Neural cell (in vitro differentiated cells): Measurements from ENCODE around the gene PSMG3. TPM values are rescaled to one million over a fixed set of nuclear protein-coding genes. Genes with fewer than 3 reads are reported as not detected.

Experiments used
- H2AFZ ChIP-seq: fragments of 200-600, 300-800 bp; sonication (generic), shearing (Covaris generic); 2 replicates; pipeline ENCODE4 v1.6.0; 2014; ENCODE audit warnings: low read depth, mild to moderate bottlenecking, antibody characterized with exemption, low read length, moderate library complexity
- H3F3A ChIP-seq: fragments of 200-600 bp; shearing (Covaris generic); 2 replicates; pipeline ENCODE4 v1.6.1; 2016; ENCODE audit warnings: mild to moderate bottlenecking, moderate library complexity, mixed read lengths, antibody characterized with exemption, low read length; ENCODE audit not compliant: insufficient read depth, poor library complexity, severe bottlenecking
- H3K27ac ChIP-seq: fragments of 200-600, 300-800 bp; sonication (generic), shearing (Covaris generic); 2 replicates; pipeline ENCODE4 v1.5.1; 2014; ENCODE audit warnings: mild to moderate bottlenecking, low read length, moderate library complexity
- H3K27me3 ChIP-seq: fragments of 300-800, 200-600 bp; sonication (generic), shearing (Covaris generic); 2 replicates; pipeline ENCODE4 v1.6.0; 2014; ENCODE audit warnings: mild to moderate bottlenecking, low read depth, low read length, moderate library complexity; ENCODE audit not compliant: insufficient read depth
- H3K36me3 ChIP-seq: fragments of 300-800, 200-600 bp; sonication (generic), shearing (Covaris generic); 2 replicates; pipeline ENCODE4 v1.5.1; 2014; ENCODE audit warnings: mild to moderate bottlenecking, antibody characterized with exemption, low read length, moderate library complexity; ENCODE audit not compliant: insufficient read depth
- H3K4me2 ChIP-seq: fragments of 300-800, 200-600 bp; sonication (generic), shearing (Covaris generic); 2 replicates; pipeline ENCODE4 v1.6.0; 2014; ENCODE audit warnings: mild to moderate bottlenecking, low read length
- H3K4me3 ChIP-seq: fragments of 300-800, 200-600 bp; sonication (generic), shearing (Covaris generic); 2 replicates; pipeline ENCODE4 v1.5.1; 2014; ENCODE audit warnings: mild to moderate bottlenecking, low read length, moderate library complexity
- H3K79me2 ChIP-seq: fragments of 200-600 bp; shearing (Covaris generic); replicated peaks from 2 replicates; pipeline ENCODE4 v1.6.0; 2014; ENCODE audit warnings: mild to moderate bottlenecking, low read length, moderate library complexity; ENCODE audit not compliant: insufficient read depth
- H3K9ac ChIP-seq: fragments of 300-800, 200-600 bp; sonication (generic), shearing (Covaris generic); 2 replicates; pipeline ENCODE4 v1.6.1; 2016; ENCODE audit warnings: mild to moderate bottlenecking, low read length, mixed read lengths
- H3K9me2 ChIP-seq: fragments of 200-600 bp; shearing (Covaris generic); 2 replicates; pipeline ENCODE4 v1.6.1; 2016; ENCODE audit warnings: mild to moderate bottlenecking, low read length, mixed read lengths; ENCODE audit not compliant: insufficient read depth
- H3K9me3 ChIP-seq: fragments of 200-600, 300-800 bp; sonication (generic), shearing (Covaris generic); 2 replicates; pipeline ENCODE4 v1.6.1; 2016; ENCODE audit warnings: mild to moderate bottlenecking, mixed run types, low read length, moderate library complexity, mixed read lengths
- H4K20me1 ChIP-seq: fragments of 200-600 bp; shearing (Covaris generic); 2 replicates; pipeline ENCODE4 v1.6.1; 2016; ENCODE audit warnings: mild to moderate bottlenecking, mixed run types; ENCODE audit not compliant: insufficient read depth
- EP300 ChIP-seq: fragments of 450-650 bp; conservative IDR thresholded peaks from 2 replicates; pipeline ENCODE4 v1.6.1; 2014; ENCODE audit warnings: antibody characterized with exemption, mild to moderate bottlenecking, moderate library complexity; ENCODE audit not compliant: poor library complexity, severe bottlenecking
- EZH2 ChIP-seq: fragments of 200-600, 300-800 bp; shearing (Covaris generic), sonication (generic); IDR thresholded peaks from 2 replicates; pipeline ENCODE4 v1.6.1; 2014; ENCODE audit warnings: antibody characterized with exemption, low read length, borderline replicate concordance, mild to moderate bottlenecking; ENCODE audit not compliant: insufficient read depth, poor library complexity, severe bottlenecking
- MXI1 ChIP-seq: fragments of 450-650 bp; conservative IDR thresholded peaks from 2 replicates; pipeline ENCODE4 v1.6.1; 2014; ENCODE audit warnings: antibody characterized with exemption, mild to moderate bottlenecking; ENCODE audit not compliant: poor library complexity, severe bottlenecking
- POLR2AphosphoS5 ChIP-seq: IDR thresholded peaks from 2 replicates; pipeline ENCODE4 v1.6.1; 2012
- RAD21 ChIP-seq: fragments of 450-650 bp; conservative IDR thresholded peaks from 2 replicates; pipeline ENCODE4 v1.6.1; 2014; ENCODE audit warnings: antibody characterized with exemption, mild to moderate bottlenecking, moderate library complexity
- SMC3 ChIP-seq: fragments of 450-650 bp; conservative IDR thresholded peaks from 2 replicates; pipeline ENCODE4 v1.6.1; 2014; ENCODE audit warnings: antibody characterized with exemption, mild to moderate bottlenecking, moderate library complexity; ENCODE audit not compliant: poor library complexity
- TAF1 ChIP-seq: IDR thresholded peaks from 2 replicates; pipeline ENCODE4 v1.6.1; 2012; ENCODE audit warnings: low read depth
- polyA plus RNA-seq: library from polyadenylated mRNA; depleted of rRNA; stranded (reverse); fragments of >200 nt; gene quantifications from 2 replicates; pipeline ENCODE4 v1.2.3, GENCODE V29; 2014
- TF ChIP-seq, protein P1 (sequence below): IDR thresholded peaks from 2 replicates; pipeline ENCODE4 v1.6.1; 2012; ENCODE audit warnings: borderline replicate concordance
- TF ChIP-seq, protein P2 (sequence below): fragments of 450-650 bp; IDR thresholded peaks from 2 replicates; pipeline ENCODE4 v1.5.1; 2014; ENCODE audit warnings: antibody characterized with exemption, mild to moderate bottlenecking, moderate library complexity; ENCODE audit not compliant: poor library complexity, severe bottlenecking

PSMG3 gene
- polyA plus RNA-seq, 1 donor from 2014 or later, result 50.6 TPM

DNA sequence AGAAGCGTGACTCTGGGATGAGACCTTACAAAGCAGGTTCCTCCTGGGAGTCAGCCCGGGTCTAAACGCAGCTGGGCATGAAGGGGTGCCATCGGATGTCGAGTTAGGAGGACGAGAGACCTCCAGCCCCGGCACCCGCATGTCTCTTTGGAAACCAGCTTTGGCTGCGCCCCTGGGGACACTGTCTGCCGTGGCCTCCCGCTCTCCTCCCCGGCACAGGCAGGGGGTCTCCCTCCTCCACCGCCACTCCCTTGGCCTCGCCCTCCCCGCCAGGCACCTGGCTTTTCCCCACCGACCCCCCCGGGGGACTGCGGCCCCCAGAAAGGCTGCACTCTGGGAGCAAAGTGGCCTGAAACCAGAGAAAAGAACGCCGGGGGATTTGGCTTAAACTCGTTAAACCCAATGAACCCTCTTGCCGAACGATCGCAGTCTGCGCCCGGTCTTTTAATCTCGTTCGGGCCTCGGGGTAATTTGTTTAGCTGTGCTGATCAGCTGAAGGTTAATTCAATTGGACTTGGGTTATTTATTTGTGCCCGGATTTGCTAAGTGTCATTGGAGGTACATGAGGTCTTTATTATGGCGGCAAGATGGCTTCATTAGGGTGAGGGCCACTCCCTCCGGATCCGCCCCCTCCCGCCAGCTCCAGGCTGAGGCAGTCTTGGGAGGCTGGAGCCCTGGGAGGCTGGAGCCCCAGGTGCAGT is 16.4 kb upstream of the PSMG3 start:
- no peaks in the 10 kb centered on the region for H3K9me2 ChIP-seq
- no peak overlapping the region for H3K4me2 ChIP-seq
- no peak overlapping the region for H3K4me3 ChIP-seq
- H3K79me2 ChIP-seq, result no peaks in the 10 kb centered on the region
- H4K20me1 ChIP-seq, result no peaks in the 10 kb centered on the region
- H3K9ac ChIP-seq, result no peak overlapping the region
- no peaks in the 10 kb centered on the region for H3K27me3 ChIP-seq
- no peak overlapping the region for H3K27ac ChIP-seq
- TF ChIP-seq RAD21, result no peak
- TF ChIP-seq, protein P1, sequence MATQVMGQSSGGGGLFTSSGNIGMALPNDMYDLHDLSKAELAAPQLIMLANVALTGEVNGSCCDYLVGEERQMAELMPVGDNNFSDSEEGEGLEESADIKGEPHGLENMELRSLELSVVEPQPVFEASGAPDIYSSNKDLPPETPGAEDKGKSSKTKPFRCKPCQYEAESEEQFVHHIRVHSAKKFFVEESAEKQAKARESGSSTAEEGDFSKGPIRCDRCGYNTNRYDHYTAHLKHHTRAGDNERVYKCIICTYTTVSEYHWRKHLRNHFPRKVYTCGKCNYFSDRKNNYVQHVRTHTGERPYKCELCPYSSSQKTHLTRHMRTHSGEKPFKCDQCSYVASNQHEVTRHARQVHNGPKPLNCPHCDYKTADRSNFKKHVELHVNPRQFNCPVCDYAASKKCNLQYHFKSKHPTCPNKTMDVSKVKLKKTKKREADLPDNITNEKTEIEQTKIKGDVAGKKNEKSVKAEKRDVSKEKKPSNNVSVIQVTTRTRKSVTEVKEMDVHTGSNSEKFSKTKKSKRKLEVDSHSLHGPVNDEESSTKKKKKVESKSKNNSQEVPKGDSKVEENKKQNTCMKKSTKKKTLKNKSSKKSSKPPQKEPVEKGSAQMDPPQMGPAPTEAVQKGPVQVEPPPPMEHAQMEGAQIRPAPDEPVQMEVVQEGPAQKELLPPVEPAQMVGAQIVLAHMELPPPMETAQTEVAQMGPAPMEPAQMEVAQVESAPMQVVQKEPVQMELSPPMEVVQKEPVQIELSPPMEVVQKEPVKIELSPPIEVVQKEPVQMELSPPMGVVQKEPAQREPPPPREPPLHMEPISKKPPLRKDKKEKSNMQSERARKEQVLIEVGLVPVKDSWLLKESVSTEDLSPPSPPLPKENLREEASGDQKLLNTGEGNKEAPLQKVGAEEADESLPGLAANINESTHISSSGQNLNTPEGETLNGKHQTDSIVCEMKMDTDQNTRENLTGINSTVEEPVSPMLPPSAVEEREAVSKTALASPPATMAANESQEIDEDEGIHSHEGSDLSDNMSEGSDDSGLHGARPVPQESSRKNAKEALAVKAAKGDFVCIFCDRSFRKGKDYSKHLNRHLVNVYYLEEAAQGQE, result no peak
- no peak for TF ChIP-seq POLR2AphosphoS5
- no peak for TF ChIP-seq SMC3
- no peak for TF ChIP-seq EZH2
- TF ChIP-seq MXI1, result no peak
- TF ChIP-seq, protein P2, sequence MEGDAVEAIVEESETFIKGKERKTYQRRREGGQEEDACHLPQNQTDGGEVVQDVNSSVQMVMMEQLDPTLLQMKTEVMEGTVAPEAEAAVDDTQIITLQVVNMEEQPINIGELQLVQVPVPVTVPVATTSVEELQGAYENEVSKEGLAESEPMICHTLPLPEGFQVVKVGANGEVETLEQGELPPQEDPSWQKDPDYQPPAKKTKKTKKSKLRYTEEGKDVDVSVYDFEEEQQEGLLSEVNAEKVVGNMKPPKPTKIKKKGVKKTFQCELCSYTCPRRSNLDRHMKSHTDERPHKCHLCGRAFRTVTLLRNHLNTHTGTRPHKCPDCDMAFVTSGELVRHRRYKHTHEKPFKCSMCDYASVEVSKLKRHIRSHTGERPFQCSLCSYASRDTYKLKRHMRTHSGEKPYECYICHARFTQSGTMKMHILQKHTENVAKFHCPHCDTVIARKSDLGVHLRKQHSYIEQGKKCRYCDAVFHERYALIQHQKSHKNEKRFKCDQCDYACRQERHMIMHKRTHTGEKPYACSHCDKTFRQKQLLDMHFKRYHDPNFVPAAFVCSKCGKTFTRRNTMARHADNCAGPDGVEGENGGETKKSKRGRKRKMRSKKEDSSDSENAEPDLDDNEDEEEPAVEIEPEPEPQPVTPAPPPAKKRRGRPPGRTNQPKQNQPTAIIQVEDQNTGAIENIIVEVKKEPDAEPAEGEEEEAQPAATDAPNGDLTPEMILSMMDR, result no peak
- TF ChIP-seq TAF1, result no peak
- TF ChIP-seq EP300, result no peak
- H3K9me3 ChIP-seq, result no peaks in the 10 kb centered on the region
- H2AFZ ChIP-seq, result no peak overlapping the region
- no peaks in the 10 kb centered on the region for H3F3A ChIP-seq
- H3K36me3 ChIP-seq, result no peaks in the 10 kb centered on the region

DNA sequence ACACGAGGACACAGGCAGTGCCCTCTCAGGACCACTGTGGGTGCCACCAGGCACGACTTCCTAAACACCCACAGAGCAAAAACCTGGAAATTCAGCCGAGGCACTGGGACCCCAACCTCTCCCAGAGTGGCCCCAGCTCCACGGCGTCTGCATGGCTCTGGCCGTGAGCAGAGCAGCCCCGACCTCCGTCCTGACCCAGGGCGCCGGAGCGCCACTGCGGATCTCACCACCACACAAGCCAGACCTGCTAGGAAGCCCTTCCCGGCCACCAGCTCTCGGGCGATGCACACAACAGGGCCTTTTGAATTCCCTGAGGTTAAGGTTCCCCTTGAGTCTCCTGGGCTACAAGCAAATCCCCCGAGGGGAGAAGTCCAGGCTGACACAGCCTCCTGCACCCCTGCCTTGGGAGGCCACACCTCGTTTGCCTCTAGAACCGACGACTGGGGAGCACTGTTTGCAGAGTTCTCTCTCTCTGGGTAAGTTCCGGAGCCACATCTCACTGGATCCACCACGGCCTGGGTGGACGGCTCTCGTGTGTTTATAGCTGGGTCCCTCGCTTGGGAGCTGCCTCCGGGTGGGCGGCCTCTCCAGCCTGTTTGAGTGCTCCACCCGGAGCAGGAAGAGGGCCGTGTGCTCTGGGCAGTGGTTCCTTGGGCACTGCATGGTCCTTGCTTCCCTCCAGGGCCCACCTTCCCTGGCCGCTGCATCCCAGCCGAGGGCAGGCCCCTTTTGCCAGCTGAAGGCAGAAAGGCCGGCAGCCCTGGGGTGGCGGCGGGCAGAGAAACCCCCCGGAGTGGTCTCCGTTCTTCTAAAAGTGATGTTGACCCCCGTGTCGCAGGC is 15.5 kb upstream of the PSMG3 start:
- Histone ChIP-seq H3K9ac (no peak overlapping the region), H2AFZ (no peak overlapping the region)

More for the DNA sequence above, 15.5 kb upstream of the PSMG3 start:
- Histone ChIP-seq H3K4me2 (no peak overlapping the region), H3F3A (no peaks in the 10 kb centered on the region), H4K20me1 (no peaks in the 10 kb centered on the region), H3K9me3 (no peaks in the 10 kb centered on the region), H3K9me2 (no peaks in the 10 kb centered on the region), H3K36me3 (no peaks in the 10 kb centered on the region), H3K79me2 (no peaks in the 10 kb centered on the region), H3K4me3 (no peak overlapping the region), H3K27me3 (no peaks in the 10 kb centered on the region), H3K27ac (no peak overlapping the region)
- TF ChIP-seq, protein P1, result no peak
- TF ChIP-seq RAD21, result no peak
- no peak for TF ChIP-seq EP300
- no peak for TF ChIP-seq POLR2AphosphoS5
